ENCODE results near the gene KCTD16. TPM values are rescaled to one million over a fixed set of nuclear protein-coding genes. Genes with fewer than 3 reads are reported as not detected.

Gene KCTD16
- polyA plus RNA-seq, 4 donors: under 0.01 to 1.8 (median 0.10) TPM

- no peak for FAIRE-seq
These were observed 182.2 kb downstream of the KCTD16 start for GRCh38 chr5:144352732-144353317.

GRCh38 chr5:144356489-144356888, 185.8 kb downstream of the KCTD16 start:
- no peak overlapping the region for H3K4me3 ChIP-seq (ENCODE audit: low read depth in 1 of 3, low read length in 3 of 3)
- FAIRE-seq (no peak), DNase-seq (no peak)
- no peaks in the 10 kb centered on the region for H3K27me3 ChIP-seq (ENCODE audit: control insufficient read depth in 3 of 3, insufficient read depth in 3 of 3, low read length in 3 of 3)
- 82 to 90% (median 90%) methylated on average over 1 of the region's 1 CpG for WGBS, 3 donors
- no peaks in the 10 kb centered on the region for H3K4me1 ChIP-seq (ENCODE audit: control insufficient read depth in 3 of 3, insufficient read depth in 2 of 3, low read depth in 1 of 3, low read length in 2 of 3)
- H3K9me3 ChIP-seq (ENCODE audit: control insufficient read depth in 2 of 2, insufficient read depth in 1 of 2, low read depth in 1 of 2, low read length in 1 of 2): no peaks in the 10 kb centered on the region
- H3K36me3 ChIP-seq (ENCODE audit: control insufficient read depth in 3 of 3, insufficient read depth in 2 of 3, low read depth in 1 of 3, low read length in 3 of 3): no peaks in the 10 kb centered on the region
- no peak overlapping the region for H3K27ac ChIP-seq (ENCODE audit: low read depth in 1 of 3, low read length in 2 of 3)

More at GRCh38 chr5:144352732-144353317, 182.2 kb downstream of the KCTD16 start:
- 43 to 57% (median 49%) methylated on average over 4 of the region's 4 CpGs for WGBS, 3 donors
- no peak overlapping the region for H3K27ac ChIP-seq (ENCODE audit: low read depth in 1 of 3, low read length in 2 of 3)
- H3K9me3 ChIP-seq (ENCODE audit: control insufficient read depth in 2 of 2, insufficient read depth in 1 of 2, low read depth in 1 of 2, low read length in 1 of 2): no peaks in the 10 kb centered on the region
- no peak for DNase-seq
- H3K27me3 ChIP-seq (ENCODE audit: control insufficient read depth in 3 of 3, insufficient read depth in 3 of 3, low read length in 3 of 3): no peaks in the 10 kb centered on the region
- H3K36me3 ChIP-seq (ENCODE audit: control insufficient read depth in 3 of 3, insufficient read depth in 2 of 3, low read depth in 1 of 3, low read length in 3 of 3): no peaks in the 10 kb centered on the region
- H3K4me1 ChIP-seq (ENCODE audit: control insufficient read depth in 3 of 3, insufficient read depth in 2 of 3, low read depth in 1 of 3, low read length in 2 of 3): no peaks in the 10 kb centered on the region
- no peak overlapping the region for H3K4me3 ChIP-seq (ENCODE audit: low read depth in 1 of 3, low read length in 3 of 3)

- no peaks in the 10 kb centered on the region for H3K9me3 ChIP-seq (ENCODE audit: control insufficient read depth in 2 of 2, insufficient read depth in 1 of 2, low read depth in 1 of 2, low read length in 1 of 2)
- DNase-seq: no peak
- H3K4me1 ChIP-seq (ENCODE audit: control insufficient read depth in 3 of 3, insufficient read depth in 2 of 3, low read depth in 1 of 3, low read length in 2 of 3): peaks cover 0 to 1% (median 0%) of the 10 kb centered on the region in 3 donors
- WGBS, 3 donors: 70 to 93% (median 82%) methylated on average over 2 of the region's 2 CpGs
- no peak overlapping the region for H3K4me3 ChIP-seq (ENCODE audit: low read depth in 1 of 3, low read length in 3 of 3)
- FAIRE-seq: no peak
- H3K36me3 ChIP-seq (ENCODE audit: control insufficient read depth in 3 of 3, insufficient read depth in 2 of 3, low read depth in 1 of 3, low read length in 3 of 3): no peaks in the 10 kb centered on the region
- no peaks in the 10 kb centered on the region for H3K27me3 ChIP-seq (ENCODE audit: control insufficient read depth in 3 of 3, insufficient read depth in 3 of 3, low read length in 3 of 3)
- no peak overlapping the region for H3K27ac ChIP-seq (ENCODE audit: low read depth in 1 of 3, low read length in 2 of 3)
These were observed 190.7 kb downstream of the KCTD16 start for GRCh38 chr5:144361406-144361805.

GRCh38 chr5:144365885-144366284, 195.2 kb downstream of the KCTD16 start:
- FAIRE-seq: no peak
- H3K27ac ChIP-seq (ENCODE audit: low read depth in 1 of 3, low read length in 2 of 3): no peak overlapping the region
- H3K9me3 ChIP-seq (ENCODE audit: control insufficient read depth in 2 of 2, insufficient read depth in 1 of 2, low read depth in 1 of 2, low read length in 1 of 2): no peaks in the 10 kb centered on the region
- peaks cover 2 to 12% (median 4%) of the 10 kb centered on the region in 3 donors for H3K4me1 ChIP-seq (ENCODE audit: control insufficient read depth in 3 of 3, insufficient read depth in 2 of 3, low read depth in 1 of 3, low read length in 2 of 3)
- no peaks in the 10 kb centered on the region for H3K27me3 ChIP-seq (ENCODE audit: control insufficient read depth in 3 of 3, insufficient read depth in 3 of 3, low read length in 3 of 3)
- no peak for DNase-seq
- no peaks in the 10 kb centered on the region for H3K36me3 ChIP-seq (ENCODE audit: control insufficient read depth in 3 of 3, insufficient read depth in 2 of 3, low read depth in 1 of 3, low read length in 3 of 3)
- H3K4me3 ChIP-seq (ENCODE audit: low read depth in 1 of 3, low read length in 3 of 3): no peak overlapping the region

GRCh38 chr5:144367991-144368390, 197.3 kb downstream of the KCTD16 start:
- Histone ChIP-seq H3K27ac (ENCODE audit: low read depth in 1 of 3, low read length in 2 of 3) (peak overlapping the region in 1 of 3 donors; percentile 39), H3K36me3 (ENCODE audit: control insufficient read depth in 3 of 3, insufficient read depth in 2 of 3, low read depth in 1 of 3, low read length in 3 of 3) (no peaks in the 10 kb centered on the region), H3K27me3 (ENCODE audit: control insufficient read depth in 3 of 3, insufficient read depth in 3 of 3, low read length in 3 of 3) (no peaks in the 10 kb centered on the region), H3K4me3 (ENCODE audit: low read depth in 1 of 3, low read length in 3 of 3) (no peak overlapping the region), H3K9me3 (ENCODE audit: control insufficient read depth in 2 of 2, insufficient read depth in 1 of 2, low read depth in 1 of 2, low read length in 1 of 2) (no peaks in the 10 kb centered on the region), H3K4me1 (ENCODE audit: control insufficient read depth in 3 of 3, insufficient read depth in 2 of 3, low read depth in 1 of 3, low read length in 2 of 3) (peaks cover 2 to 12% (median 4%) of the 10 kb centered on the region in 3 donors)
- DNase-seq (peak; percentile 39 to 64), FAIRE-seq (no peak)
- 24 to 69% (median 39%) methylated on average over 3 of the region's 3 CpGs for WGBS, 3 donors

DNA sequence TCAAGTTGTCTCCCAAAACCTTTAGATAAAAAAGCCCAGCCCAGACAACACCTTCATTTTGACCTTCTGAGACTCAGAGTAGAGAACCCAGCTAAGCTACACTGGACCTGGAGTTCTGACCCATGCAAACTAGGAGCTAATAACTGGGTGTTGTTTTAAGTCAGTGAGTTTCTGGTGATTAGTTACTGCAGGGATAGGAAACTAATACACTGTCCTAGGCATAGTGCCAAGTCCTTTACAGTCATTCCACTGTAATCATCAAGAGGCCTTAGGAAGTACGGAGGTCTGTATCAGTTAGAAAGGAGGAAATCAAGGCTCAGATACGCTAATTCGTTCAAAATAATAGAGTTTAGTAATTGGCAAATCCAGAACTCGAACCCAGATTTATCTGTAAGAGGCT, 197.9 kb downstream of the KCTD16 start:
- H3K27ac ChIP-seq (ENCODE audit: low read depth in 1 of 3, low read length in 2 of 3): peak overlapping the region in 1 of 3 donors; percentile 39
- peak; percentile 63 to 91 for DNase-seq

DNA sequence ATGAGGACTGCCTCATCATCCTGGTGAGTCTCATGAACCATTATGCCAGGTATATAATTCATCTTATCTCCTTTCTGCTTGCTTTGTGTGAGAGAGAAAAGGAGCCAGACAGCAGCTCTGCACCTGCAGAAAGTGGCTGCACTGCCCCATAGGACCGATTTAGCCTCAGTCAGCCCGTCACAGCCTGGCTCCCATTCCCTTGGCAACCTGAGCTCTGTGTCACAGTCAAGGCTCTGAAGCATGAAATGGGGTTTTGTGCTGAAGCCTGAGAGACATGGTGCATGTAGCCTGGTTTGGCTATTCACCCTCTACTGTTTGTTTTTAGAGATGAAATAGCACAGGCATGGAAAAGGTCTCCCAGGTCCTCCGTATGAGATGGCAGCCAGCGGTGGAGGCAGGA, 198.3 kb downstream of the KCTD16 start:
- FAIRE-seq (no peak), DNase-seq (peak; percentile 6 to 21)
- Histone ChIP-seq H3K9me3 (ENCODE audit: control insufficient read depth in 2 of 2, insufficient read depth in 1 of 2, low read depth in 1 of 2, low read length in 1 of 2) (no peaks in the 10 kb centered on the region), H3K4me3 (ENCODE audit: low read depth in 1 of 3, low read length in 3 of 3) (no peak overlapping the region), H3K4me1 (ENCODE audit: control insufficient read depth in 3 of 3, insufficient read depth in 2 of 3, low read depth in 1 of 3, low read length in 2 of 3) (peaks cover 2 to 12% (median 4%) of the 10 kb centered on the region in 3 donors), H3K27ac (ENCODE audit: low read depth in 1 of 3, low read length in 2 of 3) (peak overlapping the region in 1 of 3 donors; percentile 39), H3K36me3 (ENCODE audit: control insufficient read depth in 3 of 3, insufficient read depth in 2 of 3, low read depth in 1 of 3, low read length in 3 of 3) (no peaks in the 10 kb centered on the region), H3K27me3 (ENCODE audit: control insufficient read depth in 3 of 3, insufficient read depth in 3 of 3, low read length in 3 of 3) (no peaks in the 10 kb centered on the region)
- 51 to 69% (median 68%) methylated on average over 4 of the region's 4 CpGs for WGBS, 3 donors

More for the DNA sequence above, 197.9 kb downstream of the KCTD16 start:
- no peak for FAIRE-seq
- WGBS, 3 donors: 1 to 34% (median 13%) methylated on average over 4 of the region's 4 CpGs
- no peaks in the 10 kb centered on the region for H3K27me3 ChIP-seq (ENCODE audit: control insufficient read depth in 3 of 3, insufficient read depth in 3 of 3, low read length in 3 of 3)
- H3K4me3 ChIP-seq (ENCODE audit: low read depth in 1 of 3, low read length in 3 of 3): no peak overlapping the region
- no peaks in the 10 kb centered on the region for H3K9me3 ChIP-seq (ENCODE audit: control insufficient read depth in 2 of 2, insufficient read depth in 1 of 2, low read depth in 1 of 2, low read length in 1 of 2)
- H3K36me3 ChIP-seq (ENCODE audit: control insufficient read depth in 3 of 3, insufficient read depth in 2 of 3, low read depth in 1 of 3, low read length in 3 of 3): no peaks in the 10 kb centered on the region
- H3K4me1 ChIP-seq (ENCODE audit: control insufficient read depth in 3 of 3, insufficient read depth in 2 of 3, low read depth in 1 of 3, low read length in 2 of 3): peaks cover 2 to 12% (median 4%) of the 10 kb centered on the region in 3 donors

- no peak overlapping the region for H3K4me3 ChIP-seq (ENCODE audit: low read depth in 1 of 3, low read length in 3 of 3)
These were observed 199.6 kb downstream of the KCTD16 start for GRCh38 chr5:144370273-144370672.

GRCh38 chr5:144374637-144375036, 204.0 kb downstream of the KCTD16 start:
- DNase-seq (no peak), FAIRE-seq (no peak)
- H3K27me3 ChIP-seq (ENCODE audit: control insufficient read depth in 3 of 3, insufficient read depth in 3 of 3, low read length in 3 of 3): no peaks in the 10 kb centered on the region
- no peaks in the 10 kb centered on the region for H3K4me1 ChIP-seq (ENCODE audit: control insufficient read depth in 3 of 3, insufficient read depth in 2 of 3, low read depth in 1 of 3, low read length in 2 of 3)
- no peak overlapping the region for H3K4me3 ChIP-seq (ENCODE audit: low read depth in 1 of 3, low read length in 3 of 3)
- 83 to 88% (median 86%) methylated on average over 1 of the region's 1 CpG for WGBS, 3 donors
- H3K27ac ChIP-seq (ENCODE audit: low read depth in 1 of 3, low read length in 2 of 3): no peak overlapping the region
- no peaks in the 10 kb centered on the region for H3K36me3 ChIP-seq (ENCODE audit: control insufficient read depth in 3 of 3, insufficient read depth in 2 of 3, low read depth in 1 of 3, low read length in 3 of 3)
- no peaks in the 10 kb centered on the region for H3K9me3 ChIP-seq (ENCODE audit: control insufficient read depth in 2 of 2, insufficient read depth in 1 of 2, low read depth in 1 of 2, low read length in 1 of 2)

More at GRCh38 chr5:144370273-144370672, 199.6 kb downstream of the KCTD16 start:
- FAIRE-seq: no peak
- WGBS, 3 donors: 69 to 85% (median 70%) methylated on average over 3 of the region's 3 CpGs
- no peaks in the 10 kb centered on the region for H3K9me3 ChIP-seq (ENCODE audit: control insufficient read depth in 2 of 2, insufficient read depth in 1 of 2, low read depth in 1 of 2, low read length in 1 of 2)
- peaks cover 2 to 12% (median 4%) of the 10 kb centered on the region in 3 donors for H3K4me1 ChIP-seq (ENCODE audit: control insufficient read depth in 3 of 3, insufficient read depth in 2 of 3, low read depth in 1 of 3, low read length in 2 of 3)
- H3K27me3 ChIP-seq (ENCODE audit: control insufficient read depth in 3 of 3, insufficient read depth in 3 of 3, low read length in 3 of 3): no peaks in the 10 kb centered on the region
- DNase-seq: no peak
- H3K27ac ChIP-seq (ENCODE audit: low read depth in 1 of 3, low read length in 2 of 3): no peak overlapping the region
- H3K36me3 ChIP-seq (ENCODE audit: control insufficient read depth in 3 of 3, insufficient read depth in 2 of 3, low read depth in 1 of 3, low read length in 3 of 3): no peaks in the 10 kb centered on the region
